Aorta (tissue), 5 donors: ENCODE measurements around the gene KLF2. TPM values are rescaled to one million over a fixed set of nuclear protein-coding genes. Genes with fewer than 3 reads are reported as not detected.

Source experiments
- ATAC-seq: fragments of 200-7000 bp; cut with Tn5 transposase; one replicate; pipeline ENCODE4 v1.9.1; 2022; ENCODE audit warnings: moderate library complexity; ENCODE audit not compliant: low FRiP score
- DNase-seq, 2 donors: peaks; one replicate each; pipeline ENCODE4 v3.0.0-alpha.2; 2020
- H3K27ac ChIP-seq, 2 donors: one replicate each; pipeline ENCODE4 v1.5.1; 2013; ENCODE audit warnings: low read length in 2 of 2, mild to moderate bottlenecking in 2 of 2, moderate library complexity in 2 of 2, control low read depth in 1 of 2, inconsistent platforms in 1 of 2, low read depth in 1 of 2
- H3K27me3 ChIP-seq, 2 donors: one replicate each; pipeline ENCODE4 v1.6.1; 2013; ENCODE audit warnings: control low read depth in 1 of 2, low read length in 1 of 2, mild to moderate bottlenecking in 1 of 2, moderate library complexity in 1 of 2; ENCODE audit not compliant: insufficient read depth in 2 of 2, control insufficient read depth in 1 of 2
- H3K36me3 ChIP-seq, 2 donors: one replicate each; pipeline ENCODE4 v1.6.1; 2013; ENCODE audit warnings: control low read depth in 1 of 2, low read length in 1 of 2, mild to moderate bottlenecking in 1 of 2; ENCODE audit not compliant: insufficient read depth in 2 of 2, control insufficient read depth in 1 of 2
- H3K4me1 ChIP-seq, 2 donors: one replicate each; pipeline ENCODE4 v1.6.1; 2013; ENCODE audit warnings: low read length in 2 of 2, control low read depth in 1 of 2, mild to moderate bottlenecking in 1 of 2, moderate library complexity in 1 of 2; ENCODE audit not compliant: insufficient read depth in 2 of 2, control insufficient read depth in 1 of 2
- H3K4me3 ChIP-seq, 2 donors: one replicate each; pipeline ENCODE4 v1.5.1; 2013; ENCODE audit warnings: low read length in 2 of 2, control low read depth in 1 of 2, mild to moderate bottlenecking in 1 of 2
- H3K9me3 ChIP-seq: one replicate; pipeline ENCODE4 v1.6.1; 2013; ENCODE audit warnings: mild to moderate bottlenecking, low read length; ENCODE audit not compliant: control insufficient read depth
- WGBS, 2 donors: extraction: QIAGEN DNeasy Blood & Tissue Kit; methylation state at CpG; one replicate each; pipeline ENCODE4 v1.1.7; 2013; 5-methylcytosine and 5-hydroxymethylcytosine counted together
- intact Hi-C, 2 donors: fragments of 100-400 bp; cut with DNase I; formaldehyde crosslinking; loops; one replicate each; pipeline versions ENCODE4 v1.14.2 to v1.15.0; 2022
- polyA plus RNA-seq, 2 donors: library from polyadenylated mRNA; stranded (reverse); fragments of 200-250 nt; gene quantifications; one replicate each; pipeline ENCODE4 v1.2.3, GENCODE V29; 2013
- total RNA-seq, 2 donors: library from RNA; stranded (reverse); fragmentation: NEBNext Ultra II Directional; extraction: Animal tissue kit (Norgen Biotek cat#: 25700); gene quantifications; one replicate each; pipeline ENCODE4 v1.2.1, GENCODE V29; 2021
- donor health status: healthy with polysubstance abuse.
- donor health status: Bipolar disorder and iron deficiency.
- donor health status: DM: no; HTN: no; CAD: no.
- donor health status: DM: no; HTN: no; CAD: no.
- donor health status: DM: yes; HTN: yes; CAD: no.

The KLF2 gene
- total and polyA plus RNA-seq, 4 donors, result 4.8 to 223 (median 55.6) TPM

GRCh38 chr19:16347706-16348105, 23.1 kb downstream of the KLF2 start:
- no peak overlapping the region for H3K4me3 ChIP-seq
- H3K9me3 ChIP-seq, result no peaks in the 10 kb centered on the region
- H3K4me1 ChIP-seq, result no peaks in the 10 kb centered on the region
- H3K27me3 ChIP-seq, result no peaks in the 10 kb centered on the region
- intact Hi-C loops, result no loop called here
- no peak for DNase-seq
- no peaks in the 10 kb centered on the region for H3K36me3 ChIP-seq
- no peak for ATAC-seq
- no peak overlapping the region for H3K27ac ChIP-seq
- 13 to 30% methylated on average over 6 of the region's 6 CpGs for WGBS, 2 donors

- DNase-seq (no peak), ATAC-seq (no peak)
- H3K27ac ChIP-seq, result no peak overlapping the region
- H3K36me3 ChIP-seq, result no peaks in the 10 kb centered on the region
- H3K9me3 ChIP-seq, result no peaks in the 10 kb centered on the region
- H3K4me3 ChIP-seq, result no peak overlapping the region
- no peaks in the 10 kb centered on the region for H3K27me3 ChIP-seq
- H3K4me1 ChIP-seq, result no peaks in the 10 kb centered on the region
- WGBS, 2 donors, result 88% methylated on average over 13 of the region's 13 CpGs
- intact Hi-C loops, result no loop called here
Observed at GRCh38 chr19:16349551-16350152, 25.0 kb downstream of the KLF2 start.

- no peak for DNase-seq
- no peaks in the 10 kb centered on the region for H3K4me1 ChIP-seq
- intact Hi-C loops, result no loop called here
- ATAC-seq, result no peak
- H3K27me3 ChIP-seq, result no peaks in the 10 kb centered on the region
- H3K36me3 ChIP-seq, result no peaks in the 10 kb centered on the region
- no peaks in the 10 kb centered on the region for H3K9me3 ChIP-seq
- H3K27ac ChIP-seq, result no peak overlapping the region
- H3K4me3 ChIP-seq, result no peak overlapping the region
- WGBS, 2 donors, result 86 to 87% methylated on average over 11 of the region's 11 CpGs
Observed at GRCh38 chr19:16351133-16351809, 26.6 kb downstream of the KLF2 start.

GRCh38 chr19:16355293-16356043, 30.8 kb downstream of the KLF2 start:
- no peak overlapping the region for H3K27ac ChIP-seq
- 86 to 89% methylated on average over 39 of the region's 39 CpGs for WGBS, 2 donors
- H3K4me3 ChIP-seq, result no peak overlapping the region
- no peaks in the 10 kb centered on the region for H3K36me3 ChIP-seq
- H3K4me1 ChIP-seq, result no peaks in the 10 kb centered on the region
- ATAC-seq, result no peak
- H3K27me3 ChIP-seq, result no peaks in the 10 kb centered on the region
- DNase-seq, result no peak
- intact Hi-C loops, result no loop called here
- H3K9me3 ChIP-seq, result no peaks in the 10 kb centered on the region

- H3K27me3 ChIP-seq, result no peaks in the 10 kb centered on the region
- intact Hi-C loops, result no loop called here
- 96 to 97% methylated on average over 15 of the region's 15 CpGs for WGBS, 2 donors
- no peak overlapping the region for H3K4me3 ChIP-seq
- H3K36me3 ChIP-seq, result no peaks in the 10 kb centered on the region
- H3K27ac ChIP-seq, result no peak overlapping the region
- DNase-seq (no peak), ATAC-seq (no peak)
- H3K4me1 ChIP-seq, result no peaks in the 10 kb centered on the region
- no peaks in the 10 kb centered on the region for H3K9me3 ChIP-seq
Observed at GRCh38 chr19:16358456-16358855, 33.8 kb downstream of the KLF2 start.

- intact Hi-C loops, result no loop called here
- WGBS, 2 donors, result 71 to 72% methylated on average over 10 of the region's 10 CpGs
- H3K27me3 ChIP-seq, result no peaks in the 10 kb centered on the region
- ATAC-seq, result no peak
- no peaks in the 10 kb centered on the region for H3K36me3 ChIP-seq
- no peak for DNase-seq
- H3K4me3 ChIP-seq, result no peak overlapping the region
- H3K9me3 ChIP-seq, result no peaks in the 10 kb centered on the region
- H3K27ac ChIP-seq, result no peak overlapping the region
- no peaks in the 10 kb centered on the region for H3K4me1 ChIP-seq
Observed at GRCh38 chr19:16359074-16359473, 34.4 kb downstream of the KLF2 start.

GRCh38 chr19:16359964-16360363, 35.3 kb downstream of the KLF2 start:
- no peak overlapping the region for H3K27ac ChIP-seq
- H3K4me3 ChIP-seq, result no peak overlapping the region
- H3K27me3 ChIP-seq, result no peaks in the 10 kb centered on the region
- intact Hi-C loops, result no loop called here
- 89 to 94% methylated on average over 6 of the region's 6 CpGs for WGBS, 2 donors
- H3K9me3 ChIP-seq, result no peaks in the 10 kb centered on the region
- no peaks in the 10 kb centered on the region for H3K4me1 ChIP-seq
- ATAC-seq, result no peak
- no peak for DNase-seq
- H3K36me3 ChIP-seq, result no peaks in the 10 kb centered on the region

GRCh38 chr19:16360738-16361137, 36.1 kb downstream of the KLF2 start:
- H3K4me3 ChIP-seq, result no peak overlapping the region
- DNase-seq (no peak), ATAC-seq (no peak)
- H3K27me3 ChIP-seq, result no peaks in the 10 kb centered on the region
- H3K9me3 ChIP-seq, result no peaks in the 10 kb centered on the region
- H3K4me1 ChIP-seq, result no peaks in the 10 kb centered on the region
- WGBS, 2 donors, result 88 to 93% methylated on average over 10 of the region's 10 CpGs
- H3K27ac ChIP-seq, result no peak overlapping the region
- intact Hi-C loops, result no loop called here
- no peaks in the 10 kb centered on the region for H3K36me3 ChIP-seq

- no peaks in the 10 kb centered on the region for H3K27me3 ChIP-seq
- peak; percentile 58 for ATAC-seq
- no peak overlapping the region for H3K27ac ChIP-seq
- H3K4me1 ChIP-seq, result no peaks in the 10 kb centered on the region
- no peaks in the 10 kb centered on the region for H3K9me3 ChIP-seq
- WGBS, 2 donors, result 79 to 82% methylated on average over 13 of the region's 13 CpGs
- no peak for DNase-seq
- no peak overlapping the region for H3K4me3 ChIP-seq
- intact Hi-C loops, result no loop called here
- no peaks in the 10 kb centered on the region for H3K36me3 ChIP-seq
Observed at GRCh38 chr19:16361254-16361653, 36.6 kb downstream of the KLF2 start.
